Measurements from ENCODE around the gene GPRC5C. TPM values are rescaled to one million over a fixed set of nuclear protein-coding genes. Genes with fewer than 3 reads are reported as not detected.

GPRC5C gene
- total and polyA plus RNA-seq, 2 of the 8 experiments (the other 6 are each of a cell fraction or from before 2014, with no cell fraction given), result 18.3 to 55.8 TPM

GRCh38 chr17:74493331-74493833 is 61.5 kb downstream of the GPRC5C start (continued):
- TF ChIP-seq MAX (IDR thresholded peaks at IDR 0.05), result 0 out of 2 replicates have a peak, but pooled peaks have one; percentile 17
- TF ChIP-seq YY1 (IDR thresholded peaks at IDR 0.05; ENCODE audit: low read depth, low read length), result no peak
- TF ChIP-seq CREB1 (IDR thresholded peaks at IDR 0.05), result peak; percentile 33; the same call in 1 of the 2 replicates
- no peak for TF ChIP-seq POLR2A (IDR thresholded peaks at IDR 0.05; ENCODE audit: control extremely low read depth in 1 of 2, low read depth in 2 of 2, low read length in 2 of 2)
- TF ChIP-seq JUN (IDR thresholded peaks at IDR 0.05; ENCODE audit: low read depth, low read length), result no peak
- TF ChIP-seq RAD21 (IDR thresholded peaks at IDR 0.05 in 1 of 2, conservative IDR thresholded peaks at IDR 0.05 in 1 of 2; ENCODE audit: low read depth in 2 of 2, low read length in 2 of 2), result peak; percentile 94 to 97
- TF ChIP-seq TAF7 (optimal IDR thresholded peaks at IDR 0.05; ENCODE audit: borderline replicate concordance, low read depth, low read length), result no peak
- TF ChIP-seq BRCA1 (IDR thresholded peaks at IDR 0.05; ENCODE audit: low read depth, low read length), result no peak
- TF ChIP-seq BCL11A (IDR thresholded peaks at IDR 0.05; ENCODE audit: low read depth in 2 of 2, low read length in 2 of 2), result no peak
- no peak for TF ChIP-seq KDM4A (IDR thresholded peaks at IDR 0.05; ENCODE audit: low read depth, low read length, severe bottlenecking)
- no peak for TF ChIP-seq POLR2AphosphoS5 (IDR thresholded peaks at IDR 0.05; ENCODE audit: low read depth, low read length)
- TF ChIP-seq SUZ12 (IDR thresholded peaks at IDR 0.05; ENCODE audit: low read length), result no peak
- no peak for TF ChIP-seq MAFK (IDR thresholded peaks at IDR 0.05; ENCODE audit: low read depth, low read length)
- TF ChIP-seq TAF1 (IDR thresholded peaks at IDR 0.05; ENCODE audit: low read depth, low read length), result no peak
